NB4 (cell line): ENCODE results near the gene SLC7A10.

ENCODE experiments used
- DNase-seq: peaks from one replicate; pipeline ENCODE4 v3.0.0; 2010; ENCODE audit warnings: low read depth
- H3K4me3 ChIP-seq: one replicate; pipeline ENCODE4 v1.5.1; 2011; ENCODE audit warnings: mild to moderate bottlenecking, low read depth, low read length, moderate library complexity
- CTCF ChIP-seq: IDR thresholded peaks from one replicate; pipeline ENCODE4 v1.5.1; 2012; ENCODE audit warnings: low read depth, low read length
- MAX ChIP-seq: IDR thresholded peaks from 2 replicates; pipeline ENCODE4 v1.6.1; 2011; ENCODE audit warnings: low read depth, low read length
- MYC ChIP-seq: IDR thresholded peaks from 2 replicates; pipeline ENCODE4 v1.6.1; 2011; ENCODE audit warnings: low read depth, low read length
- POLR2A ChIP-seq: IDR thresholded peaks from 2 replicates; pipeline ENCODE4 v1.6.1; 2011; ENCODE audit warnings: mild to moderate bottlenecking; ENCODE audit not compliant: insufficient read length; ENCODE audit errors: extremely low read depth

The SLC7A10 gene

GRCh38 chr19:33255781-33256180, 30.1 kb upstream of the SLC7A10 start:
- no peak for DNase-seq
- no peak overlapping the region for H3K4me3 ChIP-seq
- TF ChIP-seq CTCF (no peak), POLR2A (no peak), MYC (no peak), MAX (no peak)

GRCh38 chr19:33254245-33254824, 28.7 kb upstream of the SLC7A10 start:
- DNase-seq = peak; percentile 82
- H3K4me3 ChIP-seq = no peak overlapping the region
- TF ChIP-seq POLR2A = no peak
- TF ChIP-seq MYC = no peak
- TF ChIP-seq MAX = no peak
- no peak for TF ChIP-seq CTCF

GRCh38 chr19:33252971-33253370, 27.3 kb upstream of the SLC7A10 start:
- H3K4me3 ChIP-seq = no peak overlapping the region
- no peak for TF ChIP-seq MAX
- no peak for TF ChIP-seq MYC
- TF ChIP-seq POLR2A = no peak
- TF ChIP-seq CTCF = no peak
- peak; percentile 39 for DNase-seq

- H3K4me3 ChIP-seq = no peak overlapping the region
- no peak for TF ChIP-seq MYC
- TF ChIP-seq CTCF = no peak
- no peak for TF ChIP-seq MAX
- TF ChIP-seq POLR2A = no peak
- DNase-seq = no peak
These were observed 26.8 kb upstream of the SLC7A10 start for GRCh38 chr19:33252418-33252962.

- no peak for TF ChIP-seq CTCF
- no peak for TF ChIP-seq MAX
- no peak for TF ChIP-seq POLR2A
- no peak for TF ChIP-seq MYC
- no peak overlapping the region for H3K4me3 ChIP-seq
- no peak for DNase-seq
These were observed 26.0 kb upstream of the SLC7A10 start for GRCh38 chr19:33251526-33252090.

- no peak for TF ChIP-seq CTCF
- no peak for TF ChIP-seq POLR2A
- TF ChIP-seq MAX = no peak
- no peak for TF ChIP-seq MYC
- H3K4me3 ChIP-seq = no peak overlapping the region
- no peak for DNase-seq
These were observed 25.4 kb upstream of the SLC7A10 start for GRCh38 chr19:33251076-33251475.
